ENCODE results near the gene ZNF142.

ZNF142 gene

DNA sequence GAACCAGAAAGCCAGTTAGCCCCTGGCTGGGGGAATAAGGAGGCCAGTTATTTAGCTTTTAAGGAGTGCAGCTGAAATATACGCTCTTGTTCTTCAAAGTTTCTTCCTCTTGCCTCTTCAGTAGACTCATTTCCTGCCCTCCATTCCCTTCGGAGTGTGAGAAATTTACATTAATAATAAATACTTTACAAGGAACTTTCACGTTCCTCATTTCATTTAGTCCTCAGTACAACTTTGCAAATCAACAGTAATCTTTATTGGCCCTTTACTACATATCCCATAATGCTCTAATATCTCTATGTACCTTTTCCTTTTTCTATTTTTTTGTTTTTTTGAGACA is 36.1 kb downstream of the ZNF142 start:
- H3K27me3 ChIP-seq (ENCODE audit: low read depth, low read length) = no peaks in the 10 kb centered on the region
- no peak overlapping the region for H3K4me3 ChIP-seq (ENCODE audit: low read depth in 1 of 2, low read length in 2 of 2)
- H3K36me3 ChIP-seq (ENCODE audit: control insufficient read depth in 1 of 2, insufficient read depth in 2 of 2, low read length in 2 of 2) = peaks cover 0 to 7% of the 10 kb centered on the region in 2 donors
- no peaks in the 10 kb centered on the region for H3K9me3 ChIP-seq (ENCODE audit: control insufficient read depth in 1 of 2, low read length in 2 of 2)
- peaks cover 0 to 9% of the 10 kb centered on the region in 2 donors for H3K4me1 ChIP-seq (ENCODE audit: control insufficient read depth in 1 of 2, insufficient read depth in 2 of 2, low read length in 2 of 2)
- no peak overlapping the region for H3K27ac ChIP-seq (ENCODE audit: low read length)

GRCh38 chr2:218622606-218623365 is 36.6 kb downstream of the ZNF142 start:
- Histone ChIP-seq H3K4me3 (ENCODE audit: low read depth in 1 of 2, low read length in 2 of 2) (no peak overlapping the region), H3K36me3 (ENCODE audit: control insufficient read depth in 1 of 2, insufficient read depth in 2 of 2, low read length in 2 of 2) (peaks cover 0 to 4% of the 10 kb centered on the region in 2 donors), H3K4me1 (ENCODE audit: control insufficient read depth in 1 of 2, insufficient read depth in 2 of 2, low read length in 2 of 2) (peaks cover 0 to 9% of the 10 kb centered on the region in 2 donors), H3K27me3 (ENCODE audit: low read depth, low read length) (no peaks in the 10 kb centered on the region), H3K9me3 (ENCODE audit: control insufficient read depth in 1 of 2, low read length in 2 of 2) (no peaks in the 10 kb centered on the region), H3K27ac (ENCODE audit: low read length) (no peak overlapping the region)

DNA sequence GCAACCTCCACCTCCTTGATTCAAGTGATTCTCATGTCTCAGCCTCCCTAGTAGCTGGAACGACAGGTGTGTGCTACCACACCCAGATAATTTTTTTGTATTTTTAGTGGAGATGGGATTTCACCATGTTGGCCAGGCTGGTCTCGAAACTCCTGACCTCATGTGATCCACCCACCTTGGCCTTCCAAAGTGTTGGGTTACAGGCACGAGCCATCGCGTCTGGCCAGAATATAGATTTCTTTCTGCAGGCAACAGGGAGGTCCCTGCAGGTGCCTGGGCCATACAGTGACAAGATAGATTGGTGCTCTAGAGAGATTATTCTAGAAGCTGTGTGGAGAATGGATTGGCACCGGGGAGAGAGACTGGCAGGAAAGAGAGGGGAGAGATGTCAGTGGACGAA is 38.4 kb downstream of the ZNF142 start:
- Histone ChIP-seq H3K27ac (ENCODE audit: low read length) (no peak overlapping the region), H3K4me3 (ENCODE audit: low read depth in 1 of 2, low read length in 2 of 2) (no peak overlapping the region), H3K4me1 (ENCODE audit: control insufficient read depth in 1 of 2, insufficient read depth in 2 of 2, low read length in 2 of 2) (peaks cover 0 to 9% of the 10 kb centered on the region in 2 donors), H3K36me3 (ENCODE audit: control insufficient read depth in 1 of 2, insufficient read depth in 2 of 2, low read length in 2 of 2) (peaks cover 0 to 4% of the 10 kb centered on the region in 2 donors), H3K27me3 (ENCODE audit: low read depth, low read length) (no peaks in the 10 kb centered on the region), H3K9me3 (ENCODE audit: control insufficient read depth in 1 of 2, low read length in 2 of 2) (no peaks in the 10 kb centered on the region)

GRCh38 chr2:218618102-218618860 is 41.1 kb downstream of the ZNF142 start:
- peaks cover 0 to 10% of the 10 kb centered on the region in 2 donors for H3K4me1 ChIP-seq (ENCODE audit: control insufficient read depth in 1 of 2, insufficient read depth in 2 of 2, low read length in 2 of 2)
- H3K27ac ChIP-seq (ENCODE audit: low read length) = no peak overlapping the region
- no peaks in the 10 kb centered on the region for H3K9me3 ChIP-seq (ENCODE audit: control insufficient read depth in 1 of 2, low read length in 2 of 2)
- no peak overlapping the region for H3K4me3 ChIP-seq (ENCODE audit: low read depth in 1 of 2, low read length in 2 of 2)
- H3K36me3 ChIP-seq (ENCODE audit: control insufficient read depth in 1 of 2, insufficient read depth in 2 of 2, low read length in 2 of 2) = no peaks in the 10 kb centered on the region
- no peaks in the 10 kb centered on the region for H3K27me3 ChIP-seq (ENCODE audit: low read depth, low read length)

DNA sequence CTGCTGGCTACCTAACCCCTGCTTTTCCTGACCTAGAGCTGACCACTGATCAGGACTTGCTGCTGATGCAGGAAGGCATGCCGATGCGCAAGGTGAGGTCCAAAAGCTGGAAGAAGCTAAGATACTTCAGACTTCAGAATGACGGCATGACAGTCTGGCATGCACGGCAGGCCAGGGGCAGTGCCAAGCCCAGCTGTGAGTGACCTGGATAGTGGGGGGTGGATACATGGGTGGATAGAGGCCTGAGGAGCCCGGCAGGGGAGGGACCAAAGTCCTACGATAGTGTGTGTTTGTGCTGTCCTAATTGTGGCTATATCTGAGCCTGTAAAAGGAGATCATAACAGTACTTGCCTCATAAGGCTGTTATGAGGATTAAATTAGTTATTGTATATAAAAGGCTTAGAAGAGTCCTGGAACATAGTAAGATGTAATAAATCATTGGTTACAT is 43.5 kb downstream of the ZNF142 start:
- no peak overlapping the region for H3K27ac ChIP-seq (ENCODE audit: low read length)
- no peaks in the 10 kb centered on the region for H3K27me3 ChIP-seq (ENCODE audit: low read depth, low read length)
- peaks cover 0 to 3% of the 10 kb centered on the region in 2 donors for H3K4me1 ChIP-seq (ENCODE audit: control insufficient read depth in 1 of 2, insufficient read depth in 2 of 2, low read length in 2 of 2)
- no peaks in the 10 kb centered on the region for H3K9me3 ChIP-seq (ENCODE audit: control insufficient read depth in 1 of 2, low read length in 2 of 2)
- no peak overlapping the region for H3K4me3 ChIP-seq (ENCODE audit: low read depth in 1 of 2, low read length in 2 of 2)
- no peaks in the 10 kb centered on the region for H3K36me3 ChIP-seq (ENCODE audit: control insufficient read depth in 1 of 2, insufficient read depth in 2 of 2, low read length in 2 of 2)

DNA sequence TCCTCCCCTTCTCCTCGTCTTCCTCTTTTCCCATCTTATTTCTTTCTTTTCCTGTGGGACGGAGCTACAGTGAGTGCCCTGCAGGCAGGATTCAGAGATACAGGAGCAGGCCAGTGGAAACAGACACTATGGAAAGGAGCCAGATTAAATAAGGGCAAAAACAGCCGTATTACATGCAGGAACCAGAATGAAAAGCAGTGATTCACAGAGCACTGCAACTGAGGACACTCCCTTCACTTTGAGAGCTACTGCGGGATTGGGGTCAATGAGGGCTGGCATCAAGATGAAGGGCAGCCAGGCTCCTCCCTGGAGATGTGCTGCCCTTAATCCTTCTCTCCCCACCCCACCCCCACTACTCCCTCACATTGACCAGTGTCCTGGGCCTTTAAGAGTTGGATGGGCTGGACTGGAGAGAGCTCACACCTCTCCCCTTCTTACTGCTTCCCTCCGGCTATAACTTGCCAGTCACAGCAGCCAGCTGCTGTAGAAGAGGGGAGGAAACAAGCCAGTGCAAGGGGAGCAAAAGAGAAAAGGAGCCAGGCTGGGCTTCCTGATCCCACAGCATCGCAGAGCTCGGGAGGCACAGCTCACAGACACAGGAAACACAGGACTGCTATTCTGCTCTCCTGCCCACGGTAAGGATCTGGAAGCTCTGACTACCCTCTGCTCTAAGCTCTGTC is 51.8 kb downstream of the ZNF142 start, which contains the start of gene PLCD4:
TSS of gene PLCD4 (plus strand) at position 464 of the 680 bp plus-strand sequence. CDS start 7,841 bp downstream, outside the sequence.
- Histone ChIP-seq H3K27ac (ENCODE audit: low read length) (peak within 1 kb of the TSS; percentile 6), H3K9me3 (ENCODE audit: control insufficient read depth in 1 of 2, low read length in 2 of 2) (no peaks in the 10 kb centered on the region), H3K36me3 (ENCODE audit: control insufficient read depth in 1 of 2, insufficient read depth in 2 of 2, low read length in 2 of 2) (no peaks in the 10 kb centered on the region), H3K4me3 (ENCODE audit: low read depth in 1 of 2, low read length in 2 of 2) (peak within 1 kb of the TSS; percentile 47 to 56), H3K4me1 (ENCODE audit: control insufficient read depth in 1 of 2, insufficient read depth in 2 of 2, low read length in 2 of 2) (peaks cover 0 to 15% of the 10 kb centered on the region in 2 donors), H3K27me3 (ENCODE audit: low read depth, low read length) (no peaks in the 10 kb centered on the region)

DNA sequence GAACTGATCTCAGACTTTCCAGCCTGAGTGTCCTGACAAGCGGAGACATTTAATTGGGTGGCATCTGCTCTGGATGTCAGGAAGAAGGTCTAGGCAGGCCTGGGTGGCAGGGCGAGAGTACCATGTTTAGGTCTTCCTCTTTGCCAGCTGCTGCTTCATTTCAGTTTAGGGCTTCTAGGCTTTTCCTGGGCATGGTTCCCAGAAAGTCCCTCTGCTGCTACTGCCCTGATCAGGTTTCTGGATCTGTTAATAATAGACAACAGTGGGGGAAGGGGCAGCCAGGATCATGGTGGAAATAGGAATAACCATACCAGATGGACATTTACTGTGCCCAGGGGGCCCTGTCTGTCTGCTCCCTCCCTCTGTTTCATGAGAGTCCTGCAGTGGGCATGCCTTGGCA is 54.0 kb downstream of the ZNF142 start:
- Histone ChIP-seq H3K4me3 (ENCODE audit: low read depth in 1 of 2, low read length in 2 of 2) (no peak overlapping the region), H3K9me3 (ENCODE audit: control insufficient read depth in 1 of 2, low read length in 2 of 2) (no peaks in the 10 kb centered on the region), H3K27ac (ENCODE audit: low read length) (no peak overlapping the region), H3K4me1 (ENCODE audit: control insufficient read depth in 1 of 2, insufficient read depth in 2 of 2, low read length in 2 of 2) (peaks cover 0 to 15% of the 10 kb centered on the region in 2 donors), H3K36me3 (ENCODE audit: control insufficient read depth in 1 of 2, insufficient read depth in 2 of 2, low read length in 2 of 2) (no peaks in the 10 kb centered on the region), H3K27me3 (ENCODE audit: low read depth, low read length) (no peaks in the 10 kb centered on the region)
